Measurements from ENCODE around the gene RAB11FIP3.

RAB11FIP3 gene

DNA sequence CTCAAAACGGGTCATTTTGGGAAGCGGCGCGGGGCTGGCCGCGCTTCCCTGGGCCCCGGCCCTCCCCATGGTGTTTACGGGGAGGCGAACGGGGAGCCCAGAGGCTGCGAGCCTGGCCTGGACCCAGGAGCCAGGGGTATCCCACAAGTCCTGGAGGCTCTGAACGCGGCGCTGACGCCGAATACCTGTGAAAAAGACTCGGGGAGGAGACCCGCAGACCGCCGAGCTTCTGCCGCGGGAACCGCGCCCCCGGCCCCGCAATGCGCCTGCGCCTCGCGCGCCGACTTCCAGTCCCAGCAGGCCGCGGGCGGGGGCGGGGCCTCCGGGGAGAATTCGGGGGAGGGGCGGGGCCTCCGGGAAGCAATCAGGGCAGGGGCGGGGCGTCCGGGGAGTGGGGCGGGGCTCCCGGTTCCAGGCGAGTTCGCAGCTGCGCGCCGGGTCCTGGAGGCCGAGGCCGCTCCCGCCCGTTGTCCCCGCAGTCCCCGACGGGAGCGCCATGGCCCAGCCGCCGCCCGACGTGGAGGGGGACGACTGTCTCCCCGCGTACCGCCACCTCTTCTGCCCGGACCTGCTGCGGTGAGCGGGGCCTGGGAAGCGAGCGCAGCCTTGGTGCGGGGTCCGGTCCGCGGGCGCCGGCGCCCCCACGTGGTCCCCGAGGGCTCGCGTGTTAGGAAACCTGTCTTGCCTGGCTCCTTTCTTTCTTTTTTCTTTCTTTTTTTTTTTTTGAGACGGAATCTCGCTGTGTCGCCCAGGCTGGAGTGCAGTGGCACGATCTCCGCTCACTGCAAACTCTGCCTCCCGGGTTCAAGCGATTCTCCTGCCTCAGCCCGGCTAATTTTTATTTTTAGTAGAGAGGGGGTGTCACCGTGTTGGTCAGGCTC is 23.7 kb upstream of the RAB11FIP3 start, which contains the start of gene DECR2:
Gene DECR2 (plus strand): TSS at position 418 of the 881 bp plus-strand sequence. CDS start 79 bp downstream, at position 497.
- peak; percentile 92 for DNase-seq (ENCODE audit: insufficient read length, low spot score)
- TF ChIP-seq CTCF (IDR thresholded peaks at IDR 0.05; ENCODE audit: insufficient read depth, missing control alignments), result peak; percentile 40
- FAIRE-seq, result no peak

DNA sequence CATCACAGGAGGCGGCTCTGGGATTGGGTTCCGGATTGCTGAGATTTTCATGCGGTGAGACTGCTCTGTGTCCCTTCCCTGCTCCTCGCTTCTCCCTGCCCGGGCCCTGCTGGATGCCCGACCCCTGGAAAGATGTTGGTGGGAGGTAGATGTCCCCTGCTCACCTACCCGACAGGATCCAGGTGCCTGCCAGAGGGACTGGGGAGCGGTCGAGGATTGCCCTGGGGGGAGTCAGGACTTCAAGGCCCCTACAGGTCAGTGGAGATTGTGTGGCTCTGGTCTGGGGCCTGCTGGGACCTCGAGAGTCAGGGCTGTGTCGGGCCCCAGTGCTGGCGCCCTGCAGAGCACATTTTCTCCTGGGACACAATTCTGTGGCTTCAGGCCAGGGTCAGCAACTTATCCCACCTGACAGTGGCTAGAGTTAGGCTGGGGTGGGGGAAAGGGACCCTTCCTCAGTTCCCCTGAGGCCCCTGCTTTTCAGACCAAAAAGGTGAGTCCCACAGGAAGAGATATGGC is 20.4 kb upstream of the RAB11FIP3 start:
- no peak for TF ChIP-seq CTCF (IDR thresholded peaks at IDR 0.05; ENCODE audit: insufficient read depth, missing control alignments)
- DNase-seq (ENCODE audit: insufficient read length, low spot score), result no peak
- no peak for FAIRE-seq

- FAIRE-seq, result no peak
- TF ChIP-seq CTCF (IDR thresholded peaks at IDR 0.05; ENCODE audit: insufficient read depth, missing control alignments), result no peak
- DNase-seq (ENCODE audit: insufficient read length, low spot score), result no peak
These were observed 19.6 kb upstream of the RAB11FIP3 start for GRCh38 chr16:405548-406506.

- no peak for FAIRE-seq
These were observed 18.2 kb upstream of the RAB11FIP3 start for GRCh38 chr16:407253-407652.

GRCh38 chr16:410516-411178 is 14.8 kb upstream of the RAB11FIP3 start:
- DNase-seq (ENCODE audit: insufficient read length, low spot score), result no peak
- TF ChIP-seq CTCF (IDR thresholded peaks at IDR 0.05; ENCODE audit: insufficient read depth, missing control alignments), result no peak

More at GRCh38 chr16:407253-407652, 18.2 kb upstream of the RAB11FIP3 start:
- DNase-seq (ENCODE audit: insufficient read length, low spot score), result no peak
- no peak for TF ChIP-seq CTCF (IDR thresholded peaks at IDR 0.05; ENCODE audit: insufficient read depth, missing control alignments)

DNA sequence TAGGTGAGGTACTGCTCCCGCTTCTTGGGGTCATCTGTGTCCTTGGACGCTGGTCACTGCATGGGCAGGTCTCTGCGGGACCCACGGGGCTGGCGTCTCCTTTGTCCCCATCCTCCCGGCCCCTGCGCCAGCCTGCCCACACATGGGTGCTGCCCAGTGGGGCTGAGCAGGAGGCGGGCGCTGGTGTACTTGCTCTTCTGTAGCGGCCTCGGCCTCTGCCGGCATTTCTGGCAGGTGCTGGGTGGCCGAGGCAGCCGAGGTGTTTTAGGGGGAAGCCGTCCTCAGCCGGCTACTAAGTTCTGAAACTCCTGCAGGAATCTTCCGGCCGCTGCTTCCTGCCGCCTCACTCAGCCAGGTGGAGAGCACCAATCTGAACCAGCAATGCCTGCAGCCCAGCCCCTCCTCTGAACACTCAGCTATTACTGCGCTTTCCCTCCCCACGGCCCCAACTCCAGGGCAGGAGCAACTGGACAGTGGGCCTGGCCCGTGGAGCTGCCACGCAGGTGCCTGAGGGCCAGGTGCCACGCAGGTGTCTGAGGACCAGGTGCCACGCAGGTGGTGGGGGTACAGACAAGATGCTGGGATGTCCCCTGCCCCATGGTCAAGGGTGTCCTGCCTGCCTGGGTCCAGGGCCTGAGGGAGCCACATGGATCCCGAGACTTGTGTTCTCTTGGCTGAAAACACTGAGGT is 13.7 kb upstream of the RAB11FIP3 start:
- no peak for TF ChIP-seq CTCF (IDR thresholded peaks at IDR 0.05; ENCODE audit: insufficient read depth, missing control alignments)
- FAIRE-seq, result no peak
- no peak for DNase-seq (ENCODE audit: insufficient read length, low spot score)

More at GRCh38 chr16:410516-411178, 14.8 kb upstream of the RAB11FIP3 start:
- no peak for FAIRE-seq
